Measurements from ENCODE around the gene HIP1R. TPM values are rescaled to one million over a fixed set of nuclear protein-coding genes. Genes with fewer than 3 reads are reported as not detected.
A peak's percentile ranks its signal among the peaks of the same experiment; 100 is the strongest.

The HIP1R gene
- total RNA-seq, 4 donors from 2014 or later: 27.3 to 46.3 (median 44.8) TPM

- WGBS, 2 donors: 39 to 47% methylated on average over 10 to 11 of the region's 18 CpGs
- no peak for TF ChIP-seq CTCF (IDR thresholded peaks at IDR 0.05)
- TF ChIP-seq POLR2A (IDR thresholded peaks at IDR 0.05): no peak
- Histone ChIP-seq H3K4me3 (peak overlapping the region in 1 of 4 donors; percentile 10), H3K36me3 (peaks cover 0 to 48% (median 14%) of the 10 kb centered on the region in 3 donors), H3K27me3 (no peaks in the 10 kb centered on the region), H3K4me1 (peaks cover 6 to 33% (median 30%) of the 10 kb centered on the region in 3 donors), H3K9me3 (no peaks in the 10 kb centered on the region), H3K27ac (peak overlapping the region; percentile 55 to 90 (median 74))
- intact Hi-C loops (cut with DNase I): no loop called here
- no peak for DNase-seq
Measured at GRCh38 chr12:122852336-122853275, 17.3 kb downstream of the HIP1R start.

GRCh38 chr12:122853582-122854245 lies 18.5 kb downstream of the HIP1R start:
- Histone ChIP-seq H3K9me3 (no peaks in the 10 kb centered on the region), H3K27ac (peak overlapping the region in 3 of 4 donors; percentile 19 to 90 (median 23)), H3K27me3 (no peaks in the 10 kb centered on the region), H3K4me1 (peaks cover 6 to 39% (median 30%) of the 10 kb centered on the region in 3 donors), H3K4me3 (no peak overlapping the region), H3K36me3 (peaks cover 0 to 51% (median 14%) of the 10 kb centered on the region in 3 donors)
- DNase-seq: no peak
- WGBS, 2 donors: 93 to 96% methylated on average over 8 to 10 of the region's 17 CpGs
- intact Hi-C loops (cut with DNase I): no loop called here
- TF ChIP-seq CTCF (IDR thresholded peaks at IDR 0.05) (no peak), POLR2A (IDR thresholded peaks at IDR 0.05) (no peak)

- peaks cover 6 to 39% (median 30%) of the 10 kb centered on the region in 3 donors for H3K4me1 ChIP-seq
- peaks cover 0 to 50% (median 14%) of the 10 kb centered on the region in 3 donors for H3K36me3 ChIP-seq
- H3K9me3 ChIP-seq: no peaks in the 10 kb centered on the region
- H3K27ac ChIP-seq: no peak overlapping the region
- WGBS, 2 donors: 92 to 94% methylated on average over 10 to 14 of the region's 17 CpGs
- DNase-seq: no peak
- no peak overlapping the region for H3K4me3 ChIP-seq
- intact Hi-C loops (cut with DNase I): no loop called here
- TF ChIP-seq POLR2A (IDR thresholded peaks at IDR 0.05) (no peak), CTCF (IDR thresholded peaks at IDR 0.05) (no peak)
- H3K27me3 ChIP-seq: no peaks in the 10 kb centered on the region
Measured at GRCh38 chr12:122854554-122854953, 19.3 kb downstream of the HIP1R start.

- Histone ChIP-seq H3K27ac (no peak overlapping the region), H3K27me3 (no peaks in the 10 kb centered on the region), H3K9me3 (no peaks in the 10 kb centered on the region), H3K4me1 (peaks cover 7 to 43% (median 34%) of the 10 kb centered on the region in 3 donors), H3K4me3 (no peak overlapping the region), H3K36me3 (peaks cover 0 to 57% (median 14%) of the 10 kb centered on the region in 3 donors)
- 86 to 100% methylated on average over 6 to 12 of the region's 24 CpGs for WGBS, 2 donors
- no peak for DNase-seq
- intact Hi-C loops (cut with DNase I): no loop called here
- TF ChIP-seq CTCF (IDR thresholded peaks at IDR 0.05) (no peak), POLR2A (IDR thresholded peaks at IDR 0.05) (no peak)
Measured at GRCh38 chr12:122855071-122855829, 20.0 kb downstream of the HIP1R start.

Data from esophagus squamous epithelium (tissue), 5 donors.